ENCODE data around the gene DUOXA1. TPM values are rescaled to one million over a fixed set of nuclear protein-coding genes. Genes with fewer than 3 reads are reported as not detected.

The DUOXA1 gene
- total and polyA plus RNA-seq, 2 experiments from 2014 or later = not detected

GRCh38 chr15:45137703-45138102, 8.0 kb upstream of the DUOXA1 start:
- Histone ChIP-seq H3K27ac (ENCODE audit: low read depth) (no peak overlapping the region), H3K4me1 (ENCODE audit: insufficient read depth) (no peaks in the 10 kb centered on the region), H3F3A (replicated peaks; ENCODE audit: low read depth) (no peaks in the 10 kb centered on the region), H3K4me2 (no peak overlapping the region), H3K36me3 (ENCODE audit: insufficient read depth) (no peaks in the 10 kb centered on the region), H2AFZ (no peak overlapping the region), H3K4me3 (no peak overlapping the region), H3K9me2 (ENCODE audit: insufficient read depth) (no peaks in the 10 kb centered on the region), H4K20me1 (replicated peaks; ENCODE audit: insufficient read depth) (no peaks in the 10 kb centered on the region), H3K27me3 (ENCODE audit: insufficient read depth) (peaks cover 57% of the 10 kb centered on the region), H3K79me2 (replicated peaks; ENCODE audit: insufficient read depth) (no peaks in the 10 kb centered on the region)
- Mint-ChIP-seq H3K9me3 (no peaks in the 10 kb centered on the region; the same call in 2 of the 3 replicates), H3K4me3 (no peak overlapping the region), H3K4me1 (peaks cover 3% of the 10 kb centered on the region; the same call in 2 of the 3 replicates), H3K27ac (no peak overlapping the region), H3K36me3 (ENCODE audit: low read depth) (no peaks in the 10 kb centered on the region; the same call in 2 of the 3 replicates), H3K27me3 (ENCODE audit: insufficient read depth, low read depth, poor library complexity) (peaks cover 38% of the 10 kb centered on the region)
- TF ChIP-seq ZNF114 (CRISPR knock-in tag; IDR thresholded peaks at IDR 0.05) (no peak), REST (IDR thresholded peaks at IDR 0.05; ENCODE audit: unreplicated experiment) (no peak), POLR2AphosphoS5 (IDR thresholded peaks at IDR 0.05; ENCODE audit: low read depth) (no peak), STAT1 (IDR thresholded peaks at IDR 0.05; ENCODE audit: unreplicated experiment) (no peak)
- no peak for DNase-seq (ENCODE audit: low spot score)
- no peak for ATAC-seq

DNA sequence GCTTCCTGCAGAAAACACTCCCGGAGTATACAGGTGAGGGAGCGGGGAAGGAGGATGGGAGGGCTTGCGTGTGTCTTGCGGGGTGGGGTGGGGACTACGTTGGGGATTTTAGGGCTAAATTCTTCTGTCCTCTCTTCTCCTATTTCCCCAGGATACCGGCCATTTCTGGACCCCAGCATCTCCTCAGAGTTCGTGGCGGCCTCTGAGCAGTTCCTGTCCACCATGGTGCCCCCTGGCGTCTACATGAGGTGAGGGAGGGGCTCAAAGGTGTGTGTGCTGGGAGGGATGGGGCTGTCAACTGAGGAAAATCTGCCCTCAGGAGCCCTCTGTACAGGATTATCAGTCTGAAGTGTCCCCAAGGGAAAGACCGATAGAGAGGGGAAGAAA, 6.7 kb upstream of the DUOXA1 start:
- Histone ChIP-seq H4K20me1 (replicated peaks; ENCODE audit: insufficient read depth) (no peaks in the 10 kb centered on the region; the same call in 1 of the 2 replicates), H3K27me3 (ENCODE audit: insufficient read depth) (peaks cover 70% of the 10 kb centered on the region), H3K4me1 (ENCODE audit: insufficient read depth) (no peaks in the 10 kb centered on the region), H3K4me3 (peak overlapping the region; percentile 44), H3K9me2 (ENCODE audit: insufficient read depth) (no peaks in the 10 kb centered on the region), H3K36me3 (ENCODE audit: insufficient read depth) (no peaks in the 10 kb centered on the region), H2AFZ (no peak overlapping the region), H3K79me2 (replicated peaks; ENCODE audit: insufficient read depth) (no peaks in the 10 kb centered on the region), H3K27ac (ENCODE audit: low read depth) (no peak overlapping the region), H3K4me2 (peak overlapping the region; percentile 73), H3F3A (replicated peaks; ENCODE audit: low read depth) (no peaks in the 10 kb centered on the region)
- TF ChIP-seq ZNF331 (CRISPR knock-in tag; IDR thresholded peaks at IDR 0.05; ENCODE audit: low read depth) (no peak), CTCF (conservative IDR thresholded peaks at IDR 0.05; ENCODE audit: low read depth in 2 of 2) (peak; percentile 58 to 71)
- Mint-ChIP-seq H3K27me3 (ENCODE audit: insufficient read depth, low read depth, poor library complexity) (peaks cover 50% of the 10 kb centered on the region), H3K4me1 (peaks cover 3% of the 10 kb centered on the region; the same call in 2 of the 3 replicates), H3K9me3 (no peaks in the 10 kb centered on the region; the same call in 2 of the 3 replicates), H3K4me3 (peak overlapping the region; percentile 66), H3K27ac (no peak overlapping the region), H3K36me3 (ENCODE audit: low read depth) (no peaks in the 10 kb centered on the region; the same call in 2 of the 3 replicates)
- ATAC-seq (peak; percentile 55), DNase-seq (ENCODE audit: low spot score) (peak; percentile 76)
